Adipocyte (in vitro differentiated cells): ENCODE data around the gene ACADL.
A peak's percentile ranks its signal among the peaks of the same experiment; 100 is the strongest.

ENCODE experiments used
- DNase-seq: peaks from one replicate; pipeline ENCODE4 v3.0.0-alpha.2; 2015; ENCODE audit warnings: low read depth
- H3K27me3 ChIP-seq: replicated peaks from 2 replicates; pipeline ENCODE4 v1.7.0; 2013; ENCODE audit warnings: mild to moderate bottlenecking, low read length, moderate library complexity; ENCODE audit not compliant: control insufficient read depth, insufficient read depth
- H3K36me3 ChIP-seq: 2 replicates; pipeline ENCODE4 v1.7.0; 2013; ENCODE audit warnings: low read length, mild to moderate bottlenecking, moderate library complexity; ENCODE audit not compliant: control insufficient read depth, insufficient read depth, severe bottlenecking
- H3K4me1 ChIP-seq: 2 replicates; pipeline ENCODE4 v1.7.0; 2013; ENCODE audit warnings: mild to moderate bottlenecking, low read length, moderate library complexity; ENCODE audit not compliant: control insufficient read depth, insufficient read depth
- H3K4me3 ChIP-seq: 2 replicates; pipeline ENCODE4 v1.7.0; 2013; ENCODE audit warnings: mild to moderate bottlenecking, low read length, moderate library complexity
- H3K9ac ChIP-seq: 2 replicates; pipeline ENCODE4 v1.7.0; 2013; ENCODE audit warnings: mild to moderate bottlenecking, low read length, moderate library complexity
- H3K9me3 ChIP-seq: 2 replicates; pipeline ENCODE4 v1.7.0; 2013; ENCODE audit warnings: mild to moderate bottlenecking, low read length, moderate library complexity; ENCODE audit not compliant: control insufficient read depth

Gene ACADL

DNA sequence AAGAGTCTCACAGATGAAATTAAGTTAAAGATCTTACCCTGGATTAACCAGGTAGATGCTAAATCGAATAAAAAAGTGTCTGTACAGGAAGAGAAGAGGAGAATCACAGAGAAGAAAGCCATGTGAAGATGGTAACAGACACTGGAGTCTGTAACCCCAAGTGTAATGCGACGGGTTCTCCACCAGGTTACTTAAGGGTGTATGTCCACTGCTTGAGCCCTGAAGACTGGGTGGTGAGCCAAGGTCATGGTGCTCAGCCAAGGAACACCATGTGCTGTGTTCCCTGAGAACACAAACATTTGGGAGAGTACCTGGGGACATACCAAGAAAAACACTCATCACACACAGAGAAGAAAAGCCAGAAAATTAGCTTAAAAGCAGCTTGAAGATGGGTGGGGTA lies 8.2 kb upstream of the ACADL start:
- no peak overlapping the region for H3K4me3 ChIP-seq
- no peaks in the 10 kb centered on the region for H3K9me3 ChIP-seq
- no peak overlapping the region for H3K9ac ChIP-seq
- no peak for DNase-seq
- H3K27me3 ChIP-seq, result no peaks in the 10 kb centered on the region
- H3K4me1 ChIP-seq, result peaks cover 6% of the 10 kb centered on the region
- no peaks in the 10 kb centered on the region for H3K36me3 ChIP-seq

DNA sequence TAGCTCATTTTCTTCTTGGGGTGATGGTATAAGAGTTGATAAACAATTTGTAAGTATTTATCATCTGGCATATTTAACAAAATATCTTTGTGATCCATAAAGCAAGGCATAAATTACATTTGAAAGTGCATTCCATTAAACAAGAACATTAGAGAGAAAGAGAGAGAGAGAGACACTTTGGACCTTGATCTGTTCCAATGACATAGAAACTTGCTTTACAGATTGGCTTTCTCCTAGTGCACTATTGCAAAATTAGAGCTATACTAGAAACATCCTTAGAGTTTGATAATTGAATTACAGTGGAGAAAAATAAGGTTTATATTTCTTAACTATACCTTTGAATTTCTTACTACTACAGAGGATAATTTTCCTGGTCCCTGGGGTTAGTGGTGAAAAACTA lies 5.7 kb upstream of the ACADL start:
- H3K27me3 ChIP-seq, result no peaks in the 10 kb centered on the region
- H3K9me3 ChIP-seq, result no peaks in the 10 kb centered on the region
- peaks cover 21% of the 10 kb centered on the region for H3K4me1 ChIP-seq
- H3K9ac ChIP-seq, result no peak overlapping the region
- no peaks in the 10 kb centered on the region for H3K36me3 ChIP-seq
- H3K4me3 ChIP-seq, result no peak overlapping the region
- DNase-seq, result no peak

DNA sequence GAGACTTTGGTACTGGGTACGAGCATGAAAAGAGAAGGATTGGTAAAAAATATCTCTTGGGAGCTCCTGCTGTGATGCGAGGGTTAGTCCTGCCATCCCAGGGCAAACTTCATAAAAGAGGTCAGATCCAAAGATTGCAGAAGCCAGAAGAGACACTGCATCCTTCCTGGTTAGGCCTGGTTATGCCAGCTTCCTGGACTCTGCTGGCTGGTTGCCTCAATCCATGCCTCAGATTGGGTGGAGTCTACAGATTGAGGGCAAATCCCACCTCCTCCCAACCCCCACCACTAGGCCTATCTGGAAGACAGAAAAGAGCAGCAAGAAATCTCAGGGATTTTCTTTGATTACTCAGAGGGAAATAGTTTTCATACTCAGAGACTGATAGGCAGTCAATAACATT lies 5.3 kb upstream of the ACADL start:
- Histone ChIP-seq H3K9me3 (no peaks in the 10 kb centered on the region), H3K9ac (no peak overlapping the region), H3K4me1 (peaks cover 26% of the 10 kb centered on the region), H3K4me3 (no peak overlapping the region), H3K36me3 (no peaks in the 10 kb centered on the region), H3K27me3 (no peaks in the 10 kb centered on the region)
- no peak for DNase-seq

DNA sequence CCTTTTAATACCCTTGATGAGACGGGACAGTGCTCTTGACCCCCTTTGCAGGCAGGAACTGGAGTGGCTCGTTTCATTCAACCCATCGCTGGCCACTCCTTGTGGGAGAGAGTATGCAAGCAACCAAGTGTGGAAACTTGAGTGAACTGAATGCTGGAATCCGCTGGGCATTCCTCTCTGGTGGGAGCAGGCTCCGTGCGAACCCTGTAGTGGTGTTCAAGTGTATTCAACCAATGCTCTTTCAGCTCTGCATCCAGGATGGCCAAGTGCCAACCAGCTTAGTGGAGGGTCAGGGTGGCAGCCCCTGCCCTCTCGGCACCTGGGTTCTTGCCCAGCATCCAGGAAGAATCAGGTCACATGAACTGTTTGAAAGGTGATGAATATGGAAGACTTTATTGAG lies 3.3 kb upstream of the ACADL start:
- Histone ChIP-seq H3K4me1 (peaks cover 28% of the 10 kb centered on the region), H3K9ac (no peak overlapping the region), H3K9me3 (no peaks in the 10 kb centered on the region), H3K36me3 (no peaks in the 10 kb centered on the region), H3K4me3 (no peak overlapping the region), H3K27me3 (no peaks in the 10 kb centered on the region)
- no peak for DNase-seq

DNA sequence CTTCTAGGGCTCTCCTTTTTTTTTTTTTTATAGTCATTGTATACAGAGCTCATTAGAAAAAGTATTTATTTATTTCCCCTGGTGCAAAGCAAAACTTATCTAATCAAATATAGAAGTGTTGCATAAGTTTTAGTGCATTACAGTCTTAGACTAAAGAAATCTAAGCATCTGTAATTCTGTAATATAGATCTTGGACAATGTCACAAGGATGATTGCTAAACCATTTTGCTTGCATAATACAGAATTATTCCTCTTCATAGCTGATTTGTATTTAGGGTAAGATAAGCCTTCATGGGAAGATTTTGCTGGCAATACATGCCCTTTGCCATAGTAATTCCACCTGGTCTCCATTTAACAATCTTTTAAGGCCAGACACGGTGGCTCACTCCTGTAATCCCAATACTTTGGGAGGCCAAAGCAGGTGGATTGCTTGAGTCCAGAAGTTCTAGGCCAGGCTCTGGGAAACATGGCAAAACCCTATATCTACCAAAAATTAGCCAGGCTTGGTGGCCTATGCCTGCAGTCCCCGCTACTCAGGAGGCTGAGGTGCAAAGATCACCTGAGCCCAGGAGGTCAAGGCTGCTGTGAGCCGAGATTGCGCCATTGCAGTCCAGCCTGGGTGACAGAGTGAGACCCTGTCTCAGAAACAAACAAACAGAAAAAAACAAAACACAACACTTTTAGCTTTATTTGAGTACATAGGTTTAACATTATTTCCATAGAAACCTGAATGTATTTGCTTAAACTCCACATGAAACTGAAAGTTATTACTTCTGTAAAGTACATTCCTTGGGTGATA lies 2.2 kb upstream of the ACADL start:
- Histone ChIP-seq H3K9me3 (no peaks in the 10 kb centered on the region), H3K36me3 (no peaks in the 10 kb centered on the region), H3K4me1 (peaks cover 39% of the 10 kb centered on the region), H3K27me3 (no peaks in the 10 kb centered on the region), H3K4me3 (no peak overlapping the region), H3K9ac (no peak overlapping the region)
- DNase-seq, result peak; percentile 21

DNA sequence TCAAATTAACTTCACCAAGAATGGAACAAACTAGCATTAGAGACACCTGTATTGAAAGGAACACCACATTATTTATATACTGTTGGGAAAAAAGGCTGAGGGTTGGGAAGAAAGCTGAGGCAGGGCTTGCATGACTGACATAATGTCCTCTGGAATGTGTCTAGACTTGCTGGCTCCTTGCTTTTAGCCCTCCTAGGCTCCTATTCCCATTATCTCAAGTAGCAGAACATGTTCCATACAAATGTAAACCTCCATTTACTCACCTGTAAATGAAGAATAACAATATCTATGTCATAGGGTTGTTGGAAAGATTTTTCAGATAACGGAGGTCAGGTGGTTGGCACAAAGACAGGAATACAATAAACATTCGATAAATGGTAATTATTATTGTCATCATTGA lies 976 bp upstream of the ACADL start:
- Histone ChIP-seq H3K4me3 (no peak overlapping the region), H3K9ac (no peak overlapping the region), H3K9me3 (no peaks in the 10 kb centered on the region), H3K27me3 (no peaks in the 10 kb centered on the region), H3K4me1 (peaks cover 47% of the 10 kb centered on the region), H3K36me3 (no peaks in the 10 kb centered on the region)
- no peak for DNase-seq

DNA sequence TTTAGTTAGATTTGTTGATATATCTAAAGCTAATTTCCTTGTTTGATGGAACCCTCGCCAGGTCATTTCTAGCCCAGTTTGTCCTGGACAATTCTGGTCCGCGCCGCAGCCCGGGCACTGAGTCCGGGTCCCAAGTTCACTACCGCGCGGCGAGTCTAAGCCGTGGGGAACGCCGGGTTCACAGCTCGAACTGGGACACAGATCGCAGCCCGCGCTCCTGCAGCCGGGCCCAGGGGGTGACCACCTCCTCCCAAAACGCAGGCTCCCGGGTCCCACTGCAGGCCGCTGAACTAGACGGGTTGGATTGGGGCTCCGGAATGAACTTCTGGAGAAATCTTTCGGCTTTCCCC lies 681 bp downstream of the ACADL start:
- DNase-seq, result no peak
- peak overlapping the region; percentile 81 for H3K9ac ChIP-seq
- H3K4me1 ChIP-seq, result peaks cover 42% of the 10 kb centered on the region
- H3K4me3 ChIP-seq, result peak overlapping the region; percentile 87
- H3K9me3 ChIP-seq, result no peaks in the 10 kb centered on the region
- H3K27me3 ChIP-seq, result no peaks in the 10 kb centered on the region
- no peaks in the 10 kb centered on the region for H3K36me3 ChIP-seq

DNA sequence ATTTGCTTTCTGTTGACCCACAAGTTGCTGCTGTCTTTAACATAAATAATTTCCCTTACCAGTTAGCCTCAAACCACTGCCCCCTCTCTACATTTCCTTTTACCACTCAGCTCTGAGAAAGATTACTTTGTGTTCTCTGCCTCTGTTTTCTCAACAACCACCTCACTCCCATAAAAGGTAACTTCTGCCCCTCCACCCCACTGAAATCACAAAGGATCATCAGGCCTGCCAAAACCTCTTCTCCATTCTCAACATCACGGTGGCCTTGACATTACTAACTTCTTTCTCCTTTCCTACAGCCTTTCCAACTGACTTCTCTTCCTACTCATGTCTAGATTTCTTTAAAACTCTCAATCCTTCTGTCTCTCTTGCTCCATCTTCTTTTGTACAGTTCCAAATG lies 10.1 kb downstream of the ACADL start:
- H3K36me3 ChIP-seq, result no peaks in the 10 kb centered on the region
- no peak overlapping the region for H3K4me3 ChIP-seq
- H3K27me3 ChIP-seq, result no peaks in the 10 kb centered on the region
- no peak for DNase-seq
- no peak overlapping the region for H3K9ac ChIP-seq
- no peaks in the 10 kb centered on the region for H3K9me3 ChIP-seq
- H3K4me1 ChIP-seq, result no peaks in the 10 kb centered on the region

DNA sequence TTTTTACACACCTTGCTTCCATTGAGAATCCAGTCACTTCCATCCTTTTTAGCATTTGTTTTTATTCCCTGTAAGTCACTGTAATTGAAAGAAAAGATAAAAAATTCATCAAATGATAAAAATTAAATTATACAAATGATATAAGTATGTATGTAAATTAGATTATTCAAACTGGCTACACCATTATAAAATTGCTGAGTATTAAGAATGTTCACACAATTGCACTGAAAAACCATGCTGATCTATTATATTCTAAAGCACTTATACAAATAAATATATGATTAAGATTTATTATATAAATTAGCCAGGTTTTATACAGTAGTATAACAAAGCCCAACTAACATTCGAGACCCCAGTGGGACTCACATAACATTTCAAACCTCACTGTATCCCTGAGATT lies 15.1 kb downstream of the ACADL start:
- H3K4me3 ChIP-seq, result no peak overlapping the region
- no peaks in the 10 kb centered on the region for H3K36me3 ChIP-seq
- no peaks in the 10 kb centered on the region for H3K9me3 ChIP-seq
- H3K27me3 ChIP-seq, result no peaks in the 10 kb centered on the region
- no peak for DNase-seq
- no peak overlapping the region for H3K9ac ChIP-seq
- H3K4me1 ChIP-seq, result no peaks in the 10 kb centered on the region

DNA sequence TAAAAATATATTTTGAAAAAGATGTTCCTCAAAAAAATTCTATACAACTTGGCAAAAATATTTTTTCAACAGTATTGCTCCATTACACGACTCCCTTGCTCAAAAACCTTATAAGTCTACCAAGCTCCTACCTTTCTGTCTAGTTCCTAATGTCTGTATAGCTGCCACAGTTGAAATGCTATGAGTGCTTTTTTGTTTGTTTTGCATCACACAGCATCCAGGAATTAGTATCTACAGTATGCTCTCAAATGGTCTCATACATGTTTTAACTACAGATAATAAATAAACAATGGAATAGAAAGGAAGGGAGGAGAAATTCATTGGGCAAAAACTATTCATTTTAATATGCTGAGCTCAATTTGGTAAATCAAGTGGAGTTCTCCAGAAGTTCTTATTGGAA lies 17.3 kb downstream of the ACADL start:
- Histone ChIP-seq H3K36me3 (no peaks in the 10 kb centered on the region), H3K4me3 (no peak overlapping the region), H3K27me3 (no peaks in the 10 kb centered on the region)

DNA sequence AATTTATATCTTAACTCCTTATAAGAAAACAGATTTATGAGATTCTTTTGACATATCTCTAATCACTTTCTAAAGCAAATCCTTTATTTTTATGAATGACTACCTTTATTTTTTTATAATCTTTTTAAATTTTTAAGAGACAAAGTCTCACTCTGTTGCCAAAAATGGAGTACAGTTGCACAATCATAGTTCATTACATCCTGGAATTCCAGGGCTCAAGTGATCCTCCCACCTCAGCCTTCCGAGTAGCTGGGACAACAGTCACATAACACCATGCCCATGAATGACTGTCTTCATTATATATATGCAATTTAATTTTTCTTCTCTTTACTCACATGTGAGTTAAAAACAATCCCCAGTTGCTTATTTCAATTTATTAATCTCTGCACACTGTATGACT lies 21.7 kb downstream of the ACADL start:
- no peaks in the 10 kb centered on the region for H3K9me3 ChIP-seq
- H3K36me3 ChIP-seq, result no peaks in the 10 kb centered on the region
- no peak for DNase-seq
- H3K27me3 ChIP-seq, result no peaks in the 10 kb centered on the region
- no peak overlapping the region for H3K4me3 ChIP-seq
- H3K9ac ChIP-seq, result no peak overlapping the region
- H3K4me1 ChIP-seq, result peaks cover 11% of the 10 kb centered on the region

More for the DNA sequence above, 17.3 kb downstream of the ACADL start:
- Histone ChIP-seq H3K9me3 (no peaks in the 10 kb centered on the region), H3K9ac (no peak overlapping the region), H3K4me1 (peaks cover 11% of the 10 kb centered on the region)
- DNase-seq, result no peak

DNA sequence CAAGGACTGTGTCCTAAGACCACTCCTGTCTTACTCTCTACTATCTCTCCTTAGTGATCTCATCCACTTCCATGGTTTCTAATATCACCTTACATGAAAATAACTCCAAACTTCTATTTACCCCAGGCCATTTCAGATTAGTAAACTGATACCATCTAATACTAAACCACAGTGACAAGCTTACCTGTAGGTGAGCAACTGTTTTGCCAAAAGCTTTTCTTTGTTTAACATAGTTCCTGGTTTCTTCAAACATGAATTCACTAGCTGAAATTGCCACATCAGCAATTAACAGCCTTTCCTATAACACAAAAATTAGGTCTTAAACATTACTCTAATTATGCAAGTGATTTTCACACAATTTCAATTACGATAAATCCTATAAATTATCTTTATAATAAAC lies 22.1 kb downstream of the ACADL start:
- no peaks in the 10 kb centered on the region for H3K9me3 ChIP-seq
- no peak for DNase-seq
- H3K27me3 ChIP-seq, result no peaks in the 10 kb centered on the region
- H3K4me1 ChIP-seq, result peaks cover 11% of the 10 kb centered on the region
- no peak overlapping the region for H3K9ac ChIP-seq
- no peaks in the 10 kb centered on the region for H3K36me3 ChIP-seq
- H3K4me3 ChIP-seq, result no peak overlapping the region
